Activated T-helper 1 cell treated with anti-CD3 and anti-CD28 coated beads, Interleukin-12 subunit alpha, Interleukin-12 subunit beta, Interleukin-2, Interleukin-4 antibody, amounts not matched to agents 30 ng/mL and 10 ng/mL and 1 ng/mL, durations not matched to agents 14 hours and 24 hours and 36 hours (primary cell): Measurements from ENCODE around the gene S100A3. TPM values are rescaled to one million over a fixed set of nuclear protein-coding genes. Genes with fewer than 3 reads are reported as not detected.

Experiments used
- DNase-seq: peaks from one replicate; pipeline ENCODE4 v3.0.0; 2021; ENCODE audit warnings: low spot score
- H3K27ac Mint-ChIP-seq: one replicate; pipeline ENCODE4 v1.8.0; 2021; ENCODE audit warnings: mild to moderate bottlenecking, mixed read lengths
- H3K27me3 Mint-ChIP-seq: one replicate; pipeline ENCODE4 v1.8.0; 2022; ENCODE audit warnings: mild to moderate bottlenecking, moderate library complexity, mixed read lengths; ENCODE audit not compliant: insufficient read depth
- H3K36me3 Mint-ChIP-seq: one replicate; pipeline ENCODE4 v1.8.0; 2021; ENCODE audit warnings: low read depth, mixed read lengths
- H3K4me1 Mint-ChIP-seq: one replicate; pipeline ENCODE4 v1.8.0; 2021; ENCODE audit warnings: low read depth, mixed read lengths
- H3K4me3 Mint-ChIP-seq: one replicate; pipeline ENCODE4 v1.8.0; 2021; ENCODE audit warnings: mild to moderate bottlenecking, moderate library complexity, mixed read lengths
- H3K9me3 Mint-ChIP-seq: one replicate; pipeline ENCODE4 v1.8.0; 2021; ENCODE audit warnings: mixed read lengths
- intact Hi-C: fragments of 100-400 bp; cut with micrococcal nuclease; formaldehyde crosslinking; loops from one replicate; pipeline ENCODE4 v1.15.1; 2024
- total RNA-seq: library from RNA; stranded (reverse); gene quantifications from 2 replicates; pipeline ENCODE4 v1.2.3, GENCODE V29; 2022

The S100A3 gene
- total RNA-seq, 1 donor from 2014 or later, result not detected

DNA sequence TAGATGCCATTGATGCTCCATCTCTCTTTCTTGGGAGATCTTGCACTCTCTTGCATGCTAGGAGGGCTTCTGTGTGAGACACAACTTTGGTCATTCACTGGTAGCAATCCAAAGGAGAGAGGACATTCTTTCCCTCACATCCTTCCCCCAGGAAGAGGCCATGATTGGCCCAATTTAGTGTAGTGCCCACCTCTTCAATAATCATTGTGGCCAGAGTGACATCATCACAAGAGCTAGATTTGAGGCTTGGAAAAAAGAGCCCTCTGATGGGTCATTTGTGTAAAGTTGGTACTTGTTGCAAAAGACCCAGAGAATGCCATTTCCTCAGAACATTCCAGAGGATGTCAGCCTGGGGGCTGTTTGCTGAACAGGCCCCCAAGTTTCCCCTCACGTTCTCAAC lies 43.5 kb downstream of the S100A3 start:
- intact Hi-C loops, result no loop called here
- Mint-ChIP-seq H3K36me3 (no peaks in the 10 kb centered on the region), H3K4me3 (no peak overlapping the region), H3K27me3 (peaks cover 2% of the 10 kb centered on the region), H3K9me3 (no peaks in the 10 kb centered on the region), H3K27ac (no peak overlapping the region), H3K4me1 (no peaks in the 10 kb centered on the region)
- DNase-seq, result no peak

DNA sequence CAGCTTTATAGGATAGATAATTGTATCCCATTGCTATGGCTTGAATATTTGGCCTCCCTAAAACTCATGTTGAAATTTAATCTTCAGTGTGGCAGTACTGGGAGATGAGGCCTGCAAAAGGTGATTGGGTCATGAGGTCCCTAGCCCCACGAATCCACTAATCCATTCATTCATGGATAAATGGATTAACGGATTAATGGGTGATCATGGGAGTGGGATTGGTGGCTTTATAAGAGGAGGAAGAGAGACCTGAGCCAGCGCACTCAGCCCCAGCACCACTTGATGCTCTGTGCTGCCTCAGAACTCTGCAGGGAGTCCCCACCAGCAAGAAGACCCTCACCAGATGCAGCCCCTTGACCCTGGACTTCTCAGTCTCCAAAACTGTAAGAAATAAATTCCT lies 45.3 kb downstream of the S100A3 start:
- H3K4me1 Mint-ChIP-seq, result no peaks in the 10 kb centered on the region
- H3K27me3 Mint-ChIP-seq, result peaks cover 8% of the 10 kb centered on the region
- intact Hi-C loops, result no loop called here
- DNase-seq, result no peak
- H3K9me3 Mint-ChIP-seq, result no peaks in the 10 kb centered on the region
- no peak overlapping the region for H3K27ac Mint-ChIP-seq
- no peak overlapping the region for H3K4me3 Mint-ChIP-seq
- H3K36me3 Mint-ChIP-seq, result no peaks in the 10 kb centered on the region

DNA sequence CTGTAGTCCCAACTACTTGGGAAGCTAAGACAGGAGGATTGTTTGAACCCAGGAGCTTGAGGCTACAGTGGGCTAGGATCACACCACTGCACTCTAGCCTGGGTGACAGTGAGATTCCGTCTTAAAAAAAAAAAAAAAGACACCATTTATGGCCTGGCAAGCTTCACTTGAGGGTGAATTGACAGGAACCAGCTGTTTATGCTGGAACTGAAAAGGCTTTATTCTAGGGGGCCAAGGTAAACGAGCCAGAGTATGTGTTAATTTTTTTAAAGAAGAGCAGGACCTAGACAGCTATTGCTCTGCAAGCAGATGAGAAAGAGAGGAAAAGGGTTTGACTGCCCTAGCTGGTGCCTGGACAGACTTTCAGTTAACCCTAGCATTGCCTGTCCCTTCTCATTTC lies 50.3 kb downstream of the S100A3 start:
- Mint-ChIP-seq H3K4me3 (no peak overlapping the region), H3K27ac (no peak overlapping the region), H3K36me3 (no peaks in the 10 kb centered on the region), H3K9me3 (no peaks in the 10 kb centered on the region), H3K27me3 (peaks cover 13% of the 10 kb centered on the region), H3K4me1 (no peaks in the 10 kb centered on the region)
- DNase-seq, result no peak
- intact Hi-C loops, result no loop called here

Other genes with a start within 250 kb of the S100A3 start
- not detected in 2 replicates for gene PGLYRP3, start 236.3 kb downstream of the S100A3 start, total RNA-seq
- gene PGLYRP4, start 200.4 kb downstream of the S100A3 start, total RNA-seq, result not detected in 2 replicates
- not detected in 2 replicates for gene S100A9, start 191.4 kb downstream of the S100A3 start, total RNA-seq
- gene S100A12, start 173.6 kb downstream of the S100A3 start, total RNA-seq, result not detected in 2 replicates
- not detected in 2 replicates for gene S100A8, start 158.2 kb downstream of the S100A3 start, total RNA-seq
- not detected in 2 replicates for gene S100A7A, start 132.7 kb downstream of the S100A3 start, total RNA-seq
- gene S100A7, start 88.6 kb downstream of the S100A3 start, total RNA-seq, result not detected in 2 replicates
- 154 and 159 TPM in 2 replicates for gene S100A6, start 13.3 kb downstream of the S100A3 start, total RNA-seq
- 1.3 and 1.6 TPM in 2 replicates for gene S100A5, start 8.3 kb downstream of the S100A3 start, total RNA-seq
- 165 and 167 TPM in 2 replicates for gene S100A4, start 3.5 kb downstream of the S100A3 start, total RNA-seq
- gene S100A2, start 16.6 kb upstream of the S100A3 start, total RNA-seq, result 0.21 and 1.1 TPM in 2 replicates
- gene S100A16, start 63.9 kb upstream of the S100A3 start, total RNA-seq, result not detected in 2 replicates
- 0.16 TPM in 1 of 2 replicates, not detected in the other for gene S100A14, start 67.1 kb upstream of the S100A3 start, total RNA-seq
- gene S100A13, start 78.2 kb upstream of the S100A3 start, total RNA-seq, result 2.5 and 5.1 TPM in 2 replicates
- not detected in 2 replicates for gene S100A1, start 79.2 kb upstream of the S100A3 start, total RNA-seq
- 101 and 105 TPM in 2 replicates for gene CHTOP, start 84.8 kb upstream of the S100A3 start, total RNA-seq
- 31.1 and 35.4 TPM in 2 replicates for gene SNAPIN, start 109.4 kb upstream of the S100A3 start, total RNA-seq
- gene ILF2, start 121.7 kb upstream of the S100A3 start, total RNA-seq, result 354 and 366 TPM in 2 replicates
- gene NPR1, start 129.4 kb upstream of the S100A3 start, total RNA-seq, result 0.05 and 0.07 TPM in 2 replicates
- gene INTS3, start 178.8 kb upstream of the S100A3 start, total RNA-seq, result 57.0 and 57.3 TPM in 2 replicates
- 10.8 and 11.1 TPM in 2 replicates for gene SLC27A3, start 226.1 kb upstream of the S100A3 start, total RNA-seq